GM23338 (cell line): ENCODE results near the gene RPS6KA4. TPM values are rescaled to one million over a fixed set of nuclear protein-coding genes. Genes with fewer than 3 reads are reported as not detected.

Experiments used
- ATAC-seq: fragments of 200-7000 bp; cut with Tn5 transposase; 3 replicates; pipeline ENCODE4 v1.9.1; 2020
- DNase-seq: peaks from one replicate; pipeline ENCODE4 v3.0.0-alpha.2; 2015; ENCODE audit warnings: low spot score
- H2AFZ ChIP-seq: fragments of 200-600 bp; sonication (generic); 2 replicates; pipeline ENCODE4 v1.8.0; 2016; ENCODE audit warnings: antibody characterized with exemption, mild to moderate bottlenecking, moderate library complexity
- H3F3A ChIP-seq: fragments of 200-600 bp; sonication (generic); replicated peaks from 2 replicates; pipeline ENCODE4 v1.8.0; 2017; ENCODE audit warnings: antibody characterized with exemption, mixed run types, low read depth
- H3K27ac ChIP-seq: fragments of 200-600 bp; sonication (generic); 2 replicates; pipeline ENCODE4 v1.6.1; 2016; ENCODE audit warnings: low read depth
- H3K27me3 ChIP-seq: fragments of 200-600 bp; sonication (generic); 2 replicates; pipeline ENCODE4 v1.8.0; 2016; ENCODE audit warnings: mild to moderate bottlenecking, mixed run types, moderate library complexity; ENCODE audit not compliant: insufficient read depth
- H3K36me3 ChIP-seq: fragments of 200-600 bp; sonication (generic); 2 replicates; pipeline ENCODE4 v1.8.0; 2016; ENCODE audit warnings: mild to moderate bottlenecking; ENCODE audit not compliant: insufficient read depth
- H3K4me1 ChIP-seq: fragments of 200-600 bp; sonication (generic); 2 replicates; pipeline ENCODE4 v1.8.0; 2016; ENCODE audit warnings: mild to moderate bottlenecking, moderate library complexity; ENCODE audit not compliant: insufficient read depth
- H3K4me2 ChIP-seq: fragments of 200-600 bp; sonication (generic); 2 replicates; pipeline ENCODE4 v1.7.1; 2017; ENCODE audit warnings: mixed run types
- H3K4me3 ChIP-seq: fragments of 200-600 bp; sonication (generic); 2 replicates; pipeline ENCODE4 v1.6.1; 2016; ENCODE audit warnings: mixed run types
- H3K79me2 ChIP-seq: fragments of 200-600 bp; sonication (generic); replicated peaks from 2 replicates; pipeline ENCODE4 v1.8.0; 2017; ENCODE audit warnings: mild to moderate bottlenecking; ENCODE audit not compliant: insufficient read depth
- H3K9me2 ChIP-seq: fragments of 200-600 bp; sonication (generic); 2 replicates; pipeline ENCODE4 v1.8.0; 2017; ENCODE audit not compliant: insufficient read depth
- H4K20me1 ChIP-seq: fragments of 200-600 bp; sonication (generic); replicated peaks from 2 replicates; pipeline ENCODE4 v1.8.0; 2017; ENCODE audit warnings: mild to moderate bottlenecking; ENCODE audit not compliant: insufficient read depth
- H3K27ac Mint-ChIP-seq: 2 replicates; pipeline ENCODE4 v1.8.0; 2020; ENCODE audit warnings: inconsistent platforms, mild to moderate bottlenecking, moderate library complexity, mixed read lengths
- H3K27me3 Mint-ChIP-seq: 3 replicates; pipeline ENCODE4 v1.8.0; 2022; ENCODE audit warnings: low read depth, mild to moderate bottlenecking, moderate library complexity, mixed read lengths, inconsistent platforms; ENCODE audit not compliant: insufficient read depth, poor library complexity
- H3K36me3 Mint-ChIP-seq: 3 replicates; pipeline ENCODE4 v1.8.0; 2021; ENCODE audit warnings: low read depth, mild to moderate bottlenecking, inconsistent platforms, moderate library complexity, mixed read lengths
- H3K4me1 Mint-ChIP-seq: 3 replicates; pipeline ENCODE4 v1.8.0; 2020; ENCODE audit warnings: mild to moderate bottlenecking, inconsistent platforms, mixed read lengths
- H3K4me3 Mint-ChIP-seq: 3 replicates; pipeline ENCODE4 v1.8.0; 2021; ENCODE audit warnings: moderate library complexity, mild to moderate bottlenecking, inconsistent platforms, mixed read lengths
- H3K9me3 Mint-ChIP-seq: 3 replicates; pipeline ENCODE4 v1.8.0; 2020; ENCODE audit warnings: moderate library complexity, mild to moderate bottlenecking, inconsistent platforms, mixed read lengths
- CTCF ChIP-seq, 2 experiments: fragments of 200-600 bp in 1 of 2; sonication (generic) in 1 of 2; conservative IDR thresholded peaks; 2 replicates each; pipeline versions ENCODE4 v1.5.1 to v1.6.1; 2016 to 2017; ENCODE audit warnings: antibody characterized with exemption in 2 of 2, low read depth in 2 of 2, mild to moderate bottlenecking in 2 of 2, moderate library complexity in 1 of 2
- EZH2 ChIP-seq: fragments of 200-600 bp; sonication (generic); IDR thresholded peaks from one replicate; pipeline ENCODE4 v1.8.0; 2017; ENCODE audit warnings: antibody characterized with exemption, mild to moderate bottlenecking, low read depth; ENCODE audit not compliant: unreplicated experiment
- JUNB ChIP-seq: IDR thresholded peaks from one replicate; pipeline ENCODE4 v1.6.1; 2016; ENCODE audit warnings: antibody characterized with exemption; ENCODE audit not compliant: unreplicated experiment
- NANOG ChIP-seq: IDR thresholded peaks from 2 replicates; pipeline ENCODE4 v1.6.1; 2016; ENCODE audit warnings: antibody characterized with exemption, borderline replicate concordance
- POLR2AphosphoS5 ChIP-seq: IDR thresholded peaks from 2 replicates; pipeline ENCODE4 v1.6.1; 2016; ENCODE audit warnings: antibody characterized with exemption, low read depth
- REST ChIP-seq: IDR thresholded peaks from one replicate; pipeline ENCODE4 v1.6.1; 2018; ENCODE audit warnings: antibody characterized with exemption; ENCODE audit not compliant: unreplicated experiment
- STAT1 ChIP-seq: IDR thresholded peaks from one replicate; pipeline ENCODE4 v1.6.1; 2016; ENCODE audit warnings: antibody characterized with exemption; ENCODE audit not compliant: unreplicated experiment
- ZNF114 ChIP-seq: fragments of 250-450 bp; sonication (Bioruptor Pico); IDR thresholded peaks from 2 replicates; pipeline ENCODE4 v1.5.0; 2020; ENCODE audit warnings: mild to moderate bottlenecking, moderate library complexity
- ZNF331 ChIP-seq: fragments of 250-450 bp; sonication (Bioruptor Pico); IDR thresholded peaks from 2 replicates; pipeline ENCODE4 v1.5.0; 2020; ENCODE audit warnings: low read depth, mild to moderate bottlenecking, moderate library complexity
- ZNF462 ChIP-seq: fragments of 250-450 bp; sonication (Bioruptor Pico); IDR thresholded peaks from 2 replicates; pipeline ENCODE4 v1.5.0; 2020; ENCODE audit warnings: mild to moderate bottlenecking, moderate library complexity
- polyA plus RNA-seq: library from polyadenylated mRNA; unstranded; fragments of >200 nt; fragmentation: Nextera tagmentation; extraction: Ambion mirVana; gene quantifications from 2 replicates; pipeline ENCODE4 v1.2.1, GENCODE V29; 2016
- total RNA-seq: library from RNA; depleted of rRNA; stranded (reverse); fragments of >200 nt; shearing (Covaris generic); gene quantifications from 2 replicates; pipeline ENCODE4 v1.2.3, GENCODE V29; 2014

RPS6KA4 gene
- total and polyA plus RNA-seq, 2 experiments from 2014 or later, result 3.5 to 19.9 TPM

GRCh38 chr11:64344787-64345186, 14.2 kb upstream of the RPS6KA4 start (continued):
- no peak for TF ChIP-seq ZNF462
- TF ChIP-seq POLR2AphosphoS5, result no peak
- TF ChIP-seq STAT1, result no peak
- TF ChIP-seq CTCF (conservative IDR thresholded peaks at IDR 0.05; ENCODE audit: low read depth in 2 of 2), result no peak
- TF ChIP-seq EZH2, result no peak

GRCh38 chr11:64347193-64347867, 11.6 kb upstream of the RPS6KA4 start:
- Histone ChIP-seq H3K27ac (no peak overlapping the region), H4K20me1 (no peaks in the 10 kb centered on the region), H3K79me2 (no peaks in the 10 kb centered on the region), H3K9me2 (no peaks in the 10 kb centered on the region), H3K4me1 (no peaks in the 10 kb centered on the region; the same call in 1 of the 2 replicates), H3F3A (no peaks in the 10 kb centered on the region), H3K4me3 (no peak overlapping the region), H2AFZ (no peak overlapping the region), H3K36me3 (no peaks in the 10 kb centered on the region), H3K27me3 (no peaks in the 10 kb centered on the region), H3K4me2 (no peak overlapping the region)
- Mint-ChIP-seq H3K4me1 (peaks cover 2% of the 10 kb centered on the region; the same call in 2 of the 3 replicates), H3K27me3 (peaks cover 26% of the 10 kb centered on the region), H3K27ac (no peak overlapping the region), H3K9me3 (no peaks in the 10 kb centered on the region), H3K36me3 (no peaks in the 10 kb centered on the region; the same call in 2 of the 3 replicates), H3K4me3 (no peak overlapping the region; the same call in 2 of the 3 replicates)
- ATAC-seq (no peak), DNase-seq (no peak)
- TF ChIP-seq ZNF114 (CRISPR knock-in tag), result no peak
- no peak for TF ChIP-seq REST
- TF ChIP-seq POLR2AphosphoS5, result no peak
- no peak for TF ChIP-seq CTCF (conservative IDR thresholded peaks at IDR 0.05; ENCODE audit: low read depth in 2 of 2)
- no peak for TF ChIP-seq ZNF331 (CRISPR knock-in tag)
- TF ChIP-seq JUNB, result no peak
- TF ChIP-seq NANOG, result no peak
